ENCODE data around the gene CLDN22.

CLDN22 gene

GRCh38 chr4:183349673-183350072 lies 29.6 kb upstream of the CLDN22 start:
- Histone ChIP-seq H3K36me3 (ENCODE audit: low read length) (no peaks in the 10 kb centered on the region), H3K27me3 (ENCODE audit: low read length) (no peaks in the 10 kb centered on the region), H4K20me1 (ENCODE audit: low read depth, low read length) (no peaks in the 10 kb centered on the region), H3K9ac (ENCODE audit: low read length) (no peak overlapping the region), H3F3A (ENCODE audit: insufficient read depth) (no peaks in the 10 kb centered on the region), H3K4me3 (ENCODE audit: insufficient read depth, low read length, poor library complexity, severe bottlenecking) (no peak overlapping the region), H2AFZ (ENCODE audit: low read depth, low read length, severe bottlenecking) (no peak overlapping the region), H3K9me2 (replicated peaks; ENCODE audit: insufficient read depth, low read length) (no peaks in the 10 kb centered on the region), H3K4me2 (ENCODE audit: low read depth, low read length, poor library complexity, severe bottlenecking) (no peak overlapping the region), H3K9me3 (ENCODE audit: insufficient read depth, low read length) (no peaks in the 10 kb centered on the region), H3K27ac (ENCODE audit: low read depth, low read length) (no peak overlapping the region), H3K79me2 (ENCODE audit: insufficient read depth, low read length) (no peaks in the 10 kb centered on the region)
- no peak for TF ChIP-seq CTCF (IDR thresholded peaks at IDR 0.05; ENCODE audit: insufficient read depth, low read length, poor library complexity, severe bottlenecking)
- no peak for TF ChIP-seq EZH2phosphoT487 (conservative IDR thresholded peaks at IDR 0.05; ENCODE audit: low read length)

GRCh38 chr4:183348706-183349659 lies 28.9 kb upstream of the CLDN22 start:
- H3K27ac ChIP-seq (ENCODE audit: low read depth, low read length), result no peak overlapping the region
- no peaks in the 10 kb centered on the region for H3K36me3 ChIP-seq (ENCODE audit: low read length)
- H3F3A ChIP-seq (ENCODE audit: insufficient read depth), result no peaks in the 10 kb centered on the region
- H2AFZ ChIP-seq (ENCODE audit: low read depth, low read length, severe bottlenecking), result no peak overlapping the region
- H3K9ac ChIP-seq (ENCODE audit: low read length), result no peak overlapping the region
- H3K79me2 ChIP-seq (ENCODE audit: insufficient read depth, low read length), result no peaks in the 10 kb centered on the region
- H3K27me3 ChIP-seq (ENCODE audit: low read length), result no peaks in the 10 kb centered on the region
- no peaks in the 10 kb centered on the region for H3K9me2 ChIP-seq (replicated peaks; ENCODE audit: insufficient read depth, low read length)
- no peaks in the 10 kb centered on the region for H4K20me1 ChIP-seq (ENCODE audit: low read depth, low read length)
- H3K4me3 ChIP-seq (ENCODE audit: insufficient read depth, low read length, poor library complexity, severe bottlenecking), result no peak overlapping the region
- no peaks in the 10 kb centered on the region for H3K9me3 ChIP-seq (ENCODE audit: insufficient read depth, low read length)
- H3K4me2 ChIP-seq (ENCODE audit: low read depth, low read length, poor library complexity, severe bottlenecking), result no peak overlapping the region
- TF ChIP-seq EZH2phosphoT487 (conservative IDR thresholded peaks at IDR 0.05; ENCODE audit: low read length) (no peak), CTCF (IDR thresholded peaks at IDR 0.05; ENCODE audit: insufficient read depth, low read length, poor library complexity, severe bottlenecking) (no peak)

GRCh38 chr4:183348136-183348535 lies 28.1 kb upstream of the CLDN22 start:
- TF ChIP-seq CTCF (IDR thresholded peaks at IDR 0.05; ENCODE audit: insufficient read depth, low read length, poor library complexity, severe bottlenecking), result no peak
- TF ChIP-seq EZH2phosphoT487 (conservative IDR thresholded peaks at IDR 0.05; ENCODE audit: low read length), result no peak
- Histone ChIP-seq H3K79me2 (ENCODE audit: insufficient read depth, low read length) (no peaks in the 10 kb centered on the region), H3K27ac (ENCODE audit: low read depth, low read length) (no peak overlapping the region)

More at GRCh38 chr4:183348136-183348535, 28.1 kb upstream of the CLDN22 start:
- Histone ChIP-seq H3K36me3 (ENCODE audit: low read length) (no peaks in the 10 kb centered on the region), H3K27me3 (ENCODE audit: low read length) (no peaks in the 10 kb centered on the region), H3F3A (ENCODE audit: insufficient read depth) (no peaks in the 10 kb centered on the region), H4K20me1 (ENCODE audit: low read depth, low read length) (no peaks in the 10 kb centered on the region), H3K9ac (ENCODE audit: low read length) (no peak overlapping the region), H3K9me2 (replicated peaks; ENCODE audit: insufficient read depth, low read length) (no peaks in the 10 kb centered on the region), H3K9me3 (ENCODE audit: insufficient read depth, low read length) (no peaks in the 10 kb centered on the region), H2AFZ (ENCODE audit: low read depth, low read length, severe bottlenecking) (no peak overlapping the region), H3K4me3 (ENCODE audit: insufficient read depth, low read length, poor library complexity, severe bottlenecking) (no peak overlapping the region), H3K4me2 (ENCODE audit: low read depth, low read length, poor library complexity, severe bottlenecking) (no peak overlapping the region)
